ENCODE data around the gene CDK2. TPM values are rescaled to one million over a fixed set of nuclear protein-coding genes. Genes with fewer than 3 reads are reported as not detected.

CDK2 gene
- total and polyA plus RNA-seq, 4 donors = 5.1 to 22.6 (median 8.0) TPM

DNA sequence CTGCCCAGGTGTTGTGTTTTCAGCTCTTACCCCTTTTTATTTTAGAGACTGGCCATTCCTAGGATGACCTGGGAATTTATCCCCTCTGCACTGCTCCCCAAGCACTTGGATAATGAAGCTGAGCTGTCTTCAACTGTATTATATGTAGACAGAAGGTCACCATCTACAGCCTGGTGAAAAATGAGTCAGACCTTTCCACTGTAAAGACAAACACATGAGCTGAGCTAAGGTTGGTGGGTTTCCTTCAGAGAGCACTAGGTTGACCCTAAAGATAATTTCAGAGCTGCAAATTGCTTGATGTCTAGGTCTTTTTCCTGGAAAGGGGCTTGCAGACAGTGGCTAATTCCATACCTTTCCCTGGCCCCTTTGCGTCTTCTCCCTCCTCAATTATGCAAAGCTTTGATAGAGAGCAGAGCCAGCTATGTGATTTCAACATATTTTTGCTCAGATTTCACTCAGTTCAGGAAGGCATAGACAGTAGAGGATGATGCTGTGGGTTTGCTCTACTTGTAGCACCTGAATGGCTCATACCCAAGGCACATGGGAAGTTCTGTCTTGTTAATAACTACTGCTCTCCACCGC lies 45.0 kb downstream of the CDK2 start:
- Histone ChIP-seq H3K27ac (ENCODE audit: low read depth in 1 of 2, low read length in 2 of 2) (no peak overlapping the region), H3K9ac (ENCODE audit: low read depth in 1 of 2, low read length in 2 of 2) (no peak overlapping the region), H3K4me3 (ENCODE audit: low read depth in 1 of 3, low read length in 3 of 3) (no peak overlapping the region), H3K36me3 (ENCODE audit: control insufficient read depth in 4 of 4, insufficient read depth in 3 of 4, low read depth in 1 of 4, low read length in 3 of 4) (no peaks in the 10 kb centered on the region), H3K4me1 (ENCODE audit: control insufficient read depth in 4 of 4, insufficient read depth in 4 of 4, low read length in 3 of 4) (peaks cover 0 to 16% (median 9%) of the 10 kb centered on the region in 4 donors), H3K9me3 (ENCODE audit: control insufficient read depth in 4 of 4, low read length in 3 of 4) (no peaks in the 10 kb centered on the region), H3K27me3 (ENCODE audit: control insufficient read depth in 4 of 4, insufficient read depth in 4 of 4, low read length in 3 of 4) (no peaks in the 10 kb centered on the region)
- TF ChIP-seq TAF1 (conservative IDR thresholded peaks at IDR 0.05) (no peak), JUND (IDR thresholded peaks at IDR 0.05) (no peak), EGR1 (IDR thresholded peaks at IDR 0.05; ENCODE audit: low read depth in 2 of 2) (no peak), SP1 (IDR thresholded peaks at IDR 0.05) (no peak), RAD21 (IDR thresholded peaks at IDR 0.05) (no peak), YY1 (IDR thresholded peaks at IDR 0.05) (no peak)
- WGBS = 97% methylated on average over 2 of the region's 2 CpGs
- DNase-seq (ENCODE audit: low spot score) = no peak

DNA sequence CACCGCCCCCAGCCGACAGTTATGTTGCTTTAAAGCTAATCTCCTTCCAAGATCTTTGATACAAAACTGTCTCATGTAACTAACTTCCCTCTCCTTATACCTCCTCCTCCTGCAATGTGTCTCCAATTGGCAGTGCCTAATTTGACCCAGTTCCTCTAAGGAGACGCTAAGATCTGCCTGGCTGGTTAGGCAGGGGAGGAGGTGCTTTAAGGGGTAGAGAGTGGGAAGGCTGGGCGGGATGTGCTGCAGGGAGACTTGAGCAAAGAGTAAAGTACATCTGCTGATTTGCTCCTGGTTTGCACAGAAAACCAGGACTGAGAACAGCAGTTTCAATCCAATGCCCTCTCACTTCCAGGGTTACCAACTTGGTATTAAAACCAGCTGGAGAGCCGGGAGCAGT lies 46.9 kb downstream of the CDK2 start:
- DNase-seq (ENCODE audit: low spot score) = no peak
- no peak overlapping the region for H3K4me3 ChIP-seq (ENCODE audit: low read depth in 1 of 3, low read length in 3 of 3)
- H3K9ac ChIP-seq (ENCODE audit: low read depth in 1 of 2, low read length in 2 of 2) = peak overlapping the region in 1 of 2 donors; percentile 50
- 60% methylated on average over 5 of the region's 5 CpGs for WGBS
- H3K27ac ChIP-seq (ENCODE audit: low read depth in 1 of 2, low read length in 2 of 2) = no peak overlapping the region
- peaks cover 0 to 14% (median 3%) of the 10 kb centered on the region in 4 donors for H3K4me1 ChIP-seq (ENCODE audit: control insufficient read depth in 4 of 4, insufficient read depth in 4 of 4, low read length in 3 of 4)
- TF ChIP-seq, protein P1, sequence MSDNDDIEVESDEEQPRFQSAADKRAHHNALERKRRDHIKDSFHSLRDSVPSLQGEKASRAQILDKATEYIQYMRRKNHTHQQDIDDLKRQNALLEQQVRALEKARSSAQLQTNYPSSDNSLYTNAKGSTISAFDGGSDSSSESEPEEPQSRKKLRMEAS (IDR thresholded peaks at IDR 0.05) = no peak
- no peak for TF ChIP-seq GABPA (IDR thresholded peaks at IDR 0.05 in 1 of 2, conservative IDR thresholded peaks at IDR 0.05 in 1 of 2)
- no peaks in the 10 kb centered on the region for H3K36me3 ChIP-seq (ENCODE audit: control insufficient read depth in 4 of 4, insufficient read depth in 3 of 4, low read depth in 1 of 4, low read length in 3 of 4)
- no peaks in the 10 kb centered on the region for H3K27me3 ChIP-seq (ENCODE audit: control insufficient read depth in 4 of 4, insufficient read depth in 4 of 4, low read length in 3 of 4)
- H3K9me3 ChIP-seq (ENCODE audit: control insufficient read depth in 4 of 4, low read length in 3 of 4) = no peaks in the 10 kb centered on the region

DNA sequence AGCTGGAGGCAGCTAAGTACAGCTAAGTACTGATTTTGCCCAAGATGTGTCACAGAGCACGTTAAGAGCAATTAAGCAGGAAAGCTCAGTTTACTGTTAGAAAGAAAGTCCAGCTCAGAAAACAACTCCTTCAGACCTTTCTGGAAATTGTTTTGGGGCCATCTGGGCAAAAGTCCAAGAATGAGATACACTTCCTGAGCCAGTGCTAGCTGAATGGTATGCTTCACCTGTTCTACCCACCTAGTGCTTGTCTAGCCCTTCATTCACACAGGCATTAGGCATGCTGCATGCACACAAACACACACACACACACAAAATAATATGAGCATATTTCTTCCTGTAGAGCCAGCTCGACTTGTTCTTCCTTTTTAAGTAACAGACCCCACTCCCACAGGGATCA lies 47.6 kb downstream of the CDK2 start:
- 70% methylated on average over 2 of the region's 2 CpGs for WGBS
- TF ChIP-seq YY1 (IDR thresholded peaks at IDR 0.05) (no peak), RXRA (IDR thresholded peaks at IDR 0.05) (no peak), NR2F2 (IDR thresholded peaks at IDR 0.05) (no peak), EGR1 (IDR thresholded peaks at IDR 0.05; ENCODE audit: low read depth in 2 of 2) (no peak), SP1 (IDR thresholded peaks at IDR 0.05) (no peak), FOXA2 (IDR thresholded peaks at IDR 0.05) (no peak), HNF4A (conservative IDR thresholded peaks at IDR 0.05) (no peak), JUND (IDR thresholded peaks at IDR 0.05) (no peak), FOXA1 (IDR thresholded peaks at IDR 0.05) (no peak), HNF4G (IDR thresholded peaks at IDR 0.05) (no peak), RAD21 (IDR thresholded peaks at IDR 0.05) (no peak), TAF1 (conservative IDR thresholded peaks at IDR 0.05) (no peak), GABPA (IDR thresholded peaks at IDR 0.05 in 1 of 2, conservative IDR thresholded peaks at IDR 0.05 in 1 of 2) (no peak)
- TF ChIP-seq, protein P2, sequence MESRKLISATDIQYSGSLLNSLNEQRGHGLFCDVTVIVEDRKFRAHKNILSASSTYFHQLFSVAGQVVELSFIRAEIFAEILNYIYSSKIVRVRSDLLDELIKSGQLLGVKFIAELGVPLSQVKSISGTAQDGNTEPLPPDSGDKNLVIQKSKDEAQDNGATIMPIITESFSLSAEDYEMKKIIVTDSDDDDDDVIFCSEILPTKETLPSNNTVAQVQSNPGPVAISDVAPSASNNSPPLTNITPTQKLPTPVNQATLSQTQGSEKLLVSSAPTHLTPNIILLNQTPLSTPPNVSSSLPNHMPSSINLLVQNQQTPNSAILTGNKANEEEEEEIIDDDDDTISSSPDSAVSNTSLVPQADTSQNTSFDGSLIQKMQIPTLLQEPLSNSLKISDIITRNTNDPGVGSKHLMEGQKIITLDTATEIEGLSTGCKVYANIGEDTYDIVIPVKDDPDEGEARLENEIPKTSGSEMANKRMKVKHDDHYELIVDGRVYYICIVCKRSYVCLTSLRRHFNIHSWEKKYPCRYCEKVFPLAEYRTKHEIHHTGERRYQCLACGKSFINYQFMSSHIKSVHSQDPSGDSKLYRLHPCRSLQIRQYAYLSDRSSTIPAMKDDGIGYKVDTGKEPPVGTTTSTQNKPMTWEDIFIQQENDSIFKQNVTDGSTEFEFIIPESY (IDR thresholded peaks at IDR 0.05) = no peak
- TF ChIP-seq, protein P3, sequence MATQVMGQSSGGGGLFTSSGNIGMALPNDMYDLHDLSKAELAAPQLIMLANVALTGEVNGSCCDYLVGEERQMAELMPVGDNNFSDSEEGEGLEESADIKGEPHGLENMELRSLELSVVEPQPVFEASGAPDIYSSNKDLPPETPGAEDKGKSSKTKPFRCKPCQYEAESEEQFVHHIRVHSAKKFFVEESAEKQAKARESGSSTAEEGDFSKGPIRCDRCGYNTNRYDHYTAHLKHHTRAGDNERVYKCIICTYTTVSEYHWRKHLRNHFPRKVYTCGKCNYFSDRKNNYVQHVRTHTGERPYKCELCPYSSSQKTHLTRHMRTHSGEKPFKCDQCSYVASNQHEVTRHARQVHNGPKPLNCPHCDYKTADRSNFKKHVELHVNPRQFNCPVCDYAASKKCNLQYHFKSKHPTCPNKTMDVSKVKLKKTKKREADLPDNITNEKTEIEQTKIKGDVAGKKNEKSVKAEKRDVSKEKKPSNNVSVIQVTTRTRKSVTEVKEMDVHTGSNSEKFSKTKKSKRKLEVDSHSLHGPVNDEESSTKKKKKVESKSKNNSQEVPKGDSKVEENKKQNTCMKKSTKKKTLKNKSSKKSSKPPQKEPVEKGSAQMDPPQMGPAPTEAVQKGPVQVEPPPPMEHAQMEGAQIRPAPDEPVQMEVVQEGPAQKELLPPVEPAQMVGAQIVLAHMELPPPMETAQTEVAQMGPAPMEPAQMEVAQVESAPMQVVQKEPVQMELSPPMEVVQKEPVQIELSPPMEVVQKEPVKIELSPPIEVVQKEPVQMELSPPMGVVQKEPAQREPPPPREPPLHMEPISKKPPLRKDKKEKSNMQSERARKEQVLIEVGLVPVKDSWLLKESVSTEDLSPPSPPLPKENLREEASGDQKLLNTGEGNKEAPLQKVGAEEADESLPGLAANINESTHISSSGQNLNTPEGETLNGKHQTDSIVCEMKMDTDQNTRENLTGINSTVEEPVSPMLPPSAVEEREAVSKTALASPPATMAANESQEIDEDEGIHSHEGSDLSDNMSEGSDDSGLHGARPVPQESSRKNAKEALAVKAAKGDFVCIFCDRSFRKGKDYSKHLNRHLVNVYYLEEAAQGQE (IDR thresholded peaks at IDR 0.05) = no peak
- TF ChIP-seq, protein P4, sequence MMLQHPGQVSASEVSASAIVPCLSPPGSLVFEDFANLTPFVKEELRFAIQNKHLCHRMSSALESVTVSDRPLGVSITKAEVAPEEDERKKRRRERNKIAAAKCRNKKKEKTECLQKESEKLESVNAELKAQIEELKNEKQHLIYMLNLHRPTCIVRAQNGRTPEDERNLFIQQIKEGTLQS (IDR thresholded peaks at IDR 0.05) = no peak
- TF ChIP-seq, protein P5, sequence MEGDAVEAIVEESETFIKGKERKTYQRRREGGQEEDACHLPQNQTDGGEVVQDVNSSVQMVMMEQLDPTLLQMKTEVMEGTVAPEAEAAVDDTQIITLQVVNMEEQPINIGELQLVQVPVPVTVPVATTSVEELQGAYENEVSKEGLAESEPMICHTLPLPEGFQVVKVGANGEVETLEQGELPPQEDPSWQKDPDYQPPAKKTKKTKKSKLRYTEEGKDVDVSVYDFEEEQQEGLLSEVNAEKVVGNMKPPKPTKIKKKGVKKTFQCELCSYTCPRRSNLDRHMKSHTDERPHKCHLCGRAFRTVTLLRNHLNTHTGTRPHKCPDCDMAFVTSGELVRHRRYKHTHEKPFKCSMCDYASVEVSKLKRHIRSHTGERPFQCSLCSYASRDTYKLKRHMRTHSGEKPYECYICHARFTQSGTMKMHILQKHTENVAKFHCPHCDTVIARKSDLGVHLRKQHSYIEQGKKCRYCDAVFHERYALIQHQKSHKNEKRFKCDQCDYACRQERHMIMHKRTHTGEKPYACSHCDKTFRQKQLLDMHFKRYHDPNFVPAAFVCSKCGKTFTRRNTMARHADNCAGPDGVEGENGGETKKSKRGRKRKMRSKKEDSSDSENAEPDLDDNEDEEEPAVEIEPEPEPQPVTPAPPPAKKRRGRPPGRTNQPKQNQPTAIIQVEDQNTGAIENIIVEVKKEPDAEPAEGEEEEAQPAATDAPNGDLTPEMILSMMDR (IDR thresholded peaks at IDR 0.05; ENCODE audit: low read depth, low read length, missing input control) = no peak
- TF ChIP-seq, protein P1 (IDR thresholded peaks at IDR 0.05) = no peak
- Histone ChIP-seq H3K27me3 (ENCODE audit: control insufficient read depth in 4 of 4, insufficient read depth in 4 of 4, low read length in 3 of 4) (no peaks in the 10 kb centered on the region), H3K9ac (ENCODE audit: low read depth in 1 of 2, low read length in 2 of 2) (peak overlapping the region in 1 of 2 donors; percentile 3), H3K4me3 (ENCODE audit: low read depth in 1 of 3, low read length in 3 of 3) (no peak overlapping the region), H3K36me3 (ENCODE audit: control insufficient read depth in 4 of 4, insufficient read depth in 3 of 4, low read depth in 1 of 4, low read length in 3 of 4) (no peaks in the 10 kb centered on the region), H3K27ac (ENCODE audit: low read depth in 1 of 2, low read length in 2 of 2) (no peak overlapping the region), H3K4me1 (ENCODE audit: control insufficient read depth in 4 of 4, insufficient read depth in 4 of 4, low read length in 3 of 4) (peaks cover 0 to 14% (median 3%) of the 10 kb centered on the region in 4 donors), H3K9me3 (ENCODE audit: control insufficient read depth in 4 of 4, low read length in 3 of 4) (no peaks in the 10 kb centered on the region)
- DNase-seq (ENCODE audit: low spot score) = no peak
